OCI-LY7 (cell line): ENCODE measurements around the gene FBXO7.

Experiments used
- EZH2phosphoT487 ChIP-seq: fragments of 200-600 bp; sonication (generic); IDR thresholded peaks from 2 replicates; pipeline ENCODE4 v1.6.1; 2018; ENCODE audit warnings: low read depth, borderline replicate concordance, mild to moderate bottlenecking, mixed run types, antibody characterized with exemption, low read length, moderate library complexity, mixed read lengths
- TF ChIP-seq, protein P1 (sequence below): fragments of 200-600 bp; sonication (generic); conservative IDR thresholded peaks from 2 replicates; pipeline ENCODE4 v1.5.1; 2014; ENCODE audit warnings: mild to moderate bottlenecking, antibody characterized with exemption, low read length, moderate library complexity, mixed read lengths

- TF ChIP-seq, protein P1, sequence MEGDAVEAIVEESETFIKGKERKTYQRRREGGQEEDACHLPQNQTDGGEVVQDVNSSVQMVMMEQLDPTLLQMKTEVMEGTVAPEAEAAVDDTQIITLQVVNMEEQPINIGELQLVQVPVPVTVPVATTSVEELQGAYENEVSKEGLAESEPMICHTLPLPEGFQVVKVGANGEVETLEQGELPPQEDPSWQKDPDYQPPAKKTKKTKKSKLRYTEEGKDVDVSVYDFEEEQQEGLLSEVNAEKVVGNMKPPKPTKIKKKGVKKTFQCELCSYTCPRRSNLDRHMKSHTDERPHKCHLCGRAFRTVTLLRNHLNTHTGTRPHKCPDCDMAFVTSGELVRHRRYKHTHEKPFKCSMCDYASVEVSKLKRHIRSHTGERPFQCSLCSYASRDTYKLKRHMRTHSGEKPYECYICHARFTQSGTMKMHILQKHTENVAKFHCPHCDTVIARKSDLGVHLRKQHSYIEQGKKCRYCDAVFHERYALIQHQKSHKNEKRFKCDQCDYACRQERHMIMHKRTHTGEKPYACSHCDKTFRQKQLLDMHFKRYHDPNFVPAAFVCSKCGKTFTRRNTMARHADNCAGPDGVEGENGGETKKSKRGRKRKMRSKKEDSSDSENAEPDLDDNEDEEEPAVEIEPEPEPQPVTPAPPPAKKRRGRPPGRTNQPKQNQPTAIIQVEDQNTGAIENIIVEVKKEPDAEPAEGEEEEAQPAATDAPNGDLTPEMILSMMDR = no peak
- no peak for TF ChIP-seq EZH2phosphoT487
Observed at GRCh38 chr22:32528316-32528715, 53.7 kb downstream of the FBXO7 start.
